ENCODE data around the gene AQP9.
"Not testable (repeated sequence)": the region's sequence is repeated elsewhere in the genome, so short reads cannot be mapped to it uniquely, and the experiment has no call there.

AQP9 gene

DNA sequence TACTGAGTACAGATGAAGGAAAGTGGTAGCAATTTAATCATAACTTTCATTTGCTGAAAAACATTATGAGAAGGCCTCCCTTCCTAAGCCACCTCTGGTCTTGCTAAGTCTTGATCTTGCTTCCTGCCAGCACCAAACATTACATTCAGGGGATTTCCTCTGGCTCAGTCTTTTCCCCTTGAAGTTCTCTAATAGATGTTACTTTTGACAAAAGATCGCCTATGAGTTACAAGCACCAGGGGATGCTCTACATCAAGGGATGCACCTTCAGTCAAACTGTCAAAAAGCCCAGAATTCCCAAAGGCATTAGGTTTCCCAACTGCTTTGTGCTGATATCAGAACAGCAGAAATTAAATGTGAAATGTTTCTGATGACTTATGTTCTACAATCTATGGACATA is 47.3 kb downstream of the AQP9 start:
- H3K4me1 Mint-ChIP-seq, result no peaks in the 10 kb centered on the region
- H3K9me3 Mint-ChIP-seq, result no peaks in the 10 kb centered on the region
- no peak overlapping the region for H3K27ac Mint-ChIP-seq
- DNase-seq (ENCODE audit: low spot score in 2 of 2) (no peak), ATAC-seq (no peak)
- no peaks in the 10 kb centered on the region for H3K36me3 Mint-ChIP-seq
- H3K4me3 Mint-ChIP-seq, result no peak overlapping the region

DNA sequence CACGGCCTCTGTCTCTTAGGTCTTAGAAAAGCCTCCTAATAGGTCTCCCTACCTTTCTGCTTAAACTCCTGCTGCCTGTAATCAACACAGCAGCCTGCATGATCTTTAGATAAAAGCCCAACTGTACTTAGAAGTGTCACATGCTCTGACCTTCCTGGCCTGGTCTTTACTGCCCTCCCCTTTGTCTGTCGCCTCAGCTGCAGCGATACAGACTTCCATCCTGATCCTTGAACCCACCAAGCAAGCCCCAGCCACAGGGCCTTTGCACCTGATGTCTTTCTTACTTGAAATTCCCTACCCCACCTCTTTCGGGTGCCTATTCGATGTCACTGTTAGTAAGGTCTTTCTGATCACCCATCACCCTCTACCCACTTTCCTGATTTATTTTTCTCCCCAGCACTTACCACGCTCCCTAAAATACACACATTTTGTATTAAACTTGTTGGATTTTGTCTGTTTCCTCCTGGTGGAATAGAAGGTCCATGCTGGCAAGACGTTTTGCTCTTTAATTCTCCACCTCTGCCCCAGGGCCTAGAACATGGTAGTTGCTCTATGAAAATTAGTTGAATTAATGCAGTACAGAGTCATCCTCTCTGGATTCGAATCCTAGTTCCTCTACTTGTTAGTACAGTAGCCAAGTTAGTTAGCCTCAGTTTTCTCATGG is 51.1 kb downstream of the AQP9 start:
- no peak overlapping the region for H3K27ac Mint-ChIP-seq
- H3K36me3 Mint-ChIP-seq, result no peaks in the 10 kb centered on the region
- DNase-seq (ENCODE audit: low spot score in 2 of 2) (no peak), ATAC-seq (no peak)
- H3K4me1 Mint-ChIP-seq, result no peaks in the 10 kb centered on the region
- H3K9me3 Mint-ChIP-seq, result no peaks in the 10 kb centered on the region
- H3K4me3 Mint-ChIP-seq, result no peak overlapping the region

DNA sequence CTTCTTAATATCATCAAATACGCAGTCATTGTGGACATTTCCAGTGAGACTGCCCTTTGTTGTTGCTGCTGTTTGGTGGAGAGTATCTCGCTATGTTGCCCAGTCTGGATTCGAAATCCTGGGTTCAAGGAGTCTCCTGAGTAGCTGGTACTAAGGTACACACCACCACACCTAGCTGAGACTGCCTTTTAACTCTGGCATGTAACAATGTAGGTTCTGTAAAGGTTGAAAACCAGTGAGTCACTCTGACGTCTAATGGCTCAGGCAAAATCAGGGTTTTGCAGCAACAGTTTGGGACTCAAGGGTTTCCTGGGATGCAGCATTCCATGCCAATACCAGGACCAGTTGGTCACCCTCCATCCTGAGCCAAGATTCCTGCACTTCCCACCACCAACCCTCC is 52.2 kb downstream of the AQP9 start:
- Mint-ChIP-seq H3K9me3 (no peaks in the 10 kb centered on the region), H3K36me3 (no peaks in the 10 kb centered on the region), H3K27ac (no peak overlapping the region), H3K4me3 (no peak overlapping the region), H3K4me1 (no peaks in the 10 kb centered on the region)
- no peak for ATAC-seq
- DNase-seq (ENCODE audit: low spot score in 2 of 2), result no peak

DNA sequence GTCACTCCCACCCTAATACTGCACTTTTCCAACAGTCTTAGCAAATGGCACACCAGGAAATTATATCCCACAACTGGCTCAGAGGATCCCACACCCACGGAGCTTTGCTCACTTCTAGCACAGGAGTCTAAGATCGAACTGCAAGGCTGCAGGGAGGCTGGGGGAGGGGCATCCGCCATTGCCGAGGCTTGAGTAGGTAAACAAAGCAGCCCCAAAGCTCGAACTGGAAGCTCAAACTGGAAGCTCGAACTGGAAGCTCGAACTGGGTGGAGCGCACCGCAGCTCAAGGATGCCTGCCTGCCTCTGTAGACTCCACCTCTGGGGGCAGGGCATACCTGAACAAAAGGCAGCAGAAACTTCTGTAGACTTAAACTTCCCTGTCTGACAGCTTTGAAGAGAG is 55.5 kb downstream of the AQP9 start:
- H3K4me1 Mint-ChIP-seq; H3K9me3 Mint-ChIP-seq; H3K27ac Mint-ChIP-seq; ATAC-seq; H3K36me3 Mint-ChIP-seq; H3K4me3 Mint-ChIP-seq; DNase-seq (ENCODE audit: low spot score in 2 of 2): not testable (repeated sequence)

DNA sequence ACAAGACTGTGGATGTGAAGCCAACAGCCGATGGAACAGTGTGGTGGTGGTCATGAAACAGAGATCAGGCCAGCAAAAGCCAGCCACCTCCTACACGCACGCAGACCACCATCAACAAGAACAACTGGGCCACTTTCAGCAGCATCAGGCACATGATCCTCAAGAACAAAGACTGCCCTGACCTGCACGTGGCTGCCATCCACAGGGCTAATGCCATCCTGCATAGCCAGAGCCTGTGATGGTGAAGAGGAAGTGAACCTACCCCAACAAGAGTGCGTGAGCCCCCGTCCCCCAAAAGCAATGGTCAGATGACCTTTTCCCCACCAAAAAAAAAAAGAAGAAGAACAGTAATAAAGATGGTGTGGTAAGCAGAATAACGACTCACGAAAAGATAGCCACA is 62.6 kb downstream of the AQP9 start:
- no peak overlapping the region for H3K4me3 Mint-ChIP-seq
- H3K9me3 Mint-ChIP-seq, result no peaks in the 10 kb centered on the region
- no peaks in the 10 kb centered on the region for H3K36me3 Mint-ChIP-seq
- H3K4me1 Mint-ChIP-seq, result no peaks in the 10 kb centered on the region
- no peak overlapping the region for H3K27ac Mint-ChIP-seq
- no peak for ATAC-seq
- no peak for DNase-seq (ENCODE audit: low spot score in 2 of 2)

DNA sequence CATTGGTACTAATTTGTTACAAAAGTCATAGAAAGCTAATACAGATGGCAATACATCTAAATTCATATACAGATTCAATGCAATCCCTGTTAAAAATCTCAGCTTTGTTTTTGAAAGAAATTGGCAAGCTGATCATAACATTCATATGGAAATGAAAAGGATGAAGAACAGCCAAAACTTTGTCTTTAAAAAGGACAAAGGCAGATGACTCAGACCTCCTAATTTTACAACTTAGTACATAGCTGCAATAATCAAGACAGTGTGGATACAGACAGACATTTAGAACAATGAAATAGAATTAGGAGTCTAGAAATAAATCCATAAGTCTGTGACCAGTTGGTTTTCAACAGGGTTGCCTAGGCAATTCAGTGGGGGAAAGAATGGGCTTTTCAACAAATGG is 63.3 kb downstream of the AQP9 start:
- H3K27ac Mint-ChIP-seq, result no peak overlapping the region
- ATAC-seq (no peak), DNase-seq (ENCODE audit: low spot score in 2 of 2) (no peak)
- H3K4me3 Mint-ChIP-seq, result no peak overlapping the region
- H3K36me3 Mint-ChIP-seq, result no peaks in the 10 kb centered on the region
- no peaks in the 10 kb centered on the region for H3K9me3 Mint-ChIP-seq
- H3K4me1 Mint-ChIP-seq, result no peaks in the 10 kb centered on the region

DNA sequence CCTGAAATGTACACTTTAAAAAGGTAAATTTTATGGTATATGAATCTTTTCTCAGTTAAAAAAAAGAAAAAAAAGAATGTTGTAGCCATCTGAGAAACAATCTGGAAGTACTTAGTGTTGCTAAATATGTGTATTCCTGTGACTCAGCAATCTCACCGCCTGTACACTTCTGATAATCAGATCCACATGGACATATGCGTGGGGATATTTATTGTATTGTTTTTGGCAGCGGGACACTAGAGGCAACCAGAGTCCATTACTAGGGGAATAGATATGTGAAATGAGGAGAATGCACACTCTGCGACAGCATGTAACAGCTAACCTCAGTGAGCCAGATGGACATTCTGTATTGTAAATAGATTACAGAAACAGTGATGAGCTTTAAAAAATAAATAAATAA is 65.4 kb downstream of the AQP9 start:
- Mint-ChIP-seq H3K27ac (no peak overlapping the region), H3K4me1 (no peaks in the 10 kb centered on the region), H3K36me3 (no peaks in the 10 kb centered on the region), H3K9me3 (no peaks in the 10 kb centered on the region), H3K4me3 (no peak overlapping the region)
- ATAC-seq (no peak), DNase-seq (ENCODE audit: low spot score in 2 of 2) (no peak)

DNA sequence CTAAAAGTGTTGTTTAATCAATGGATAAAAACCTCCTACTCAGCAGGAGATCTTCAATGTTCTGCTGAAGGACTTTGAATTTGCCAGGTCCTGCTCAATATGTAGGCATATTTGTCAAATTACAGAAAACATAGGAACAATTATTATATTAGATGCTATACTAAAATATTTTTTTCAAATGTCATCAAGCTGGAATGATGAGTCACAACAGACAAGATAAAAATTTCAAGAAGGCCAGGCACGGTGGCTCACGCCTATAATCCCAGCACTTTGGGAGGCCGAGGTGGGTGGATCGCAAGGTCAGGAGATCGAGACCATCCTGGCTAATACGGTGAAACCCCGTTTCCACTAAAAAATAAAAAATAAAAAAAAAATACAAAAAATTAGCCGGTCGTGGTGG is 68.0 kb downstream of the AQP9 start:
- H3K9me3 Mint-ChIP-seq, result no peaks in the 10 kb centered on the region
- no peaks in the 10 kb centered on the region for H3K36me3 Mint-ChIP-seq
- no peak overlapping the region for H3K27ac Mint-ChIP-seq
- H3K4me1 Mint-ChIP-seq, result no peaks in the 10 kb centered on the region
- H3K4me3 Mint-ChIP-seq, result no peak overlapping the region
- DNase-seq (ENCODE audit: low spot score in 2 of 2) (no peak), ATAC-seq (no peak)

DNA sequence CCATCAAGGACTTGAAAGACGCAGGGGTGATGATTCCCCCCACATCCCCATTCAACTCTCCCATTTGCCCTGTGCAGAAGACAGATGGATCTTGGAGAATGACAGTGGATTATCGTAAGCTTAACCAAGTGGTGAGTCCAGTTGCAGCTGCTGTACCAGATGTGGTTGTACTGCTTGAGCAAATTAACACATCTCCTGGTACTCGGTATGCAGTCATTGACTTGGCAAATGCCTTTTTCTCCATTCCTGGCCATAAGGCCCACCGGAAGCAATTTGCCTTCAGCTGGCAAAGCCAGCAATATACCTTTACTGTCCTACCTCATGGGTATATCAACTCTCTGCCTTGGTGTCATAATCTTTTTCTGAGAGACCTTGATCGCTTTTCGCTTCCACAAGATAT is 70.0 kb downstream of the AQP9 start:
- H3K4me1 Mint-ChIP-seq; ATAC-seq; H3K4me3 Mint-ChIP-seq; H3K27ac Mint-ChIP-seq; H3K36me3 Mint-ChIP-seq; DNase-seq (ENCODE audit: low spot score in 2 of 2); H3K9me3 Mint-ChIP-seq: not testable (repeated sequence)

DNA sequence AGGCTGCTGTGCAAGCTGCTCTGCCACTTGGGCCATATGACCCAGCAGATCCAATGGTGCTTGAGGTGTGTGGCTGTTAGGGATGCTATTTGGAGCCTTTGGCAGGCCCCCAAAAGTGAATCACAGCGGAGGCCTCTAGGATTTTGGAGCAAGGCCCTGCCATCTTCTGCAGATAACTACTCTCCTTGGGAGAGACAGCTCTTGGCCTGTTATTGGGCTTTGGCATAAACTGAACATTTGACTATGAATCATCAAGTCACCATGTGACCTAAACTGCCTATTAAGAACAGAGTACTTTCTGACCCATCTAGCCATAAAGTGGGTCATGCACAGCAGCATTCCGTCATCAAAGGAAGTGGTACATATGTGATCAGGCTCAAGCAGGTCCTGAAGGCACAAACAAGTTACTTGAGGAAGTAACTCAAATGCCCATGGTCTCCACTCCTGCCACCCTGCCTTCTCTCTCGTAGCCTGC is 70.9 kb downstream of the AQP9 start:
- not testable (repeated sequence) for H3K36me3 Mint-ChIP-seq; H3K4me1 Mint-ChIP-seq; H3K9me3 Mint-ChIP-seq; H3K4me3 Mint-ChIP-seq; DNase-seq (ENCODE audit: low spot score in 2 of 2)
- peak overlapping the region; percentile 45 for H3K27ac Mint-ChIP-seq
- ATAC-seq, result peak; percentile 85

DNA sequence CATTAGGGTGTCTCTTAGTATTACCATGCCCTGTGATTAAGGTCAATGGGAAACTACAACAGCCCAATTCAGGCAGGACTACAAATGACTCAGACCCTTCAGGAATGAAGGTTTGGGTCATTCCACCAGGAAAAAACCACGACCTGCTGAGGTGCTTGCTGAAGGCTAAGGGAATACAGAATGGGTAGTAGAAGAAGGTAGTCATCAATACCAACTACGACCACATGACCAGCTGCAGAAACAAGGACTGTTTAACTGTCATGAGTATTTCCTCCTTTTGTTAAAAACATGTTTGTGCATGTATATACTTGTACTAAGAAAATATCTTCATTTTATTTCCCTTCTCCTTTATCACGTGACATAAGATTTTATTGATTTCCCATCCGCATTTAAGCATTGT is 71.8 kb downstream of the AQP9 start:
- peak overlapping the region; percentile 45 for H3K27ac Mint-ChIP-seq
- H3K4me3 Mint-ChIP-seq; H3K36me3 Mint-ChIP-seq; DNase-seq (ENCODE audit: low spot score in 2 of 2); H3K4me1 Mint-ChIP-seq; ATAC-seq; H3K9me3 Mint-ChIP-seq: not testable (repeated sequence)

DNA sequence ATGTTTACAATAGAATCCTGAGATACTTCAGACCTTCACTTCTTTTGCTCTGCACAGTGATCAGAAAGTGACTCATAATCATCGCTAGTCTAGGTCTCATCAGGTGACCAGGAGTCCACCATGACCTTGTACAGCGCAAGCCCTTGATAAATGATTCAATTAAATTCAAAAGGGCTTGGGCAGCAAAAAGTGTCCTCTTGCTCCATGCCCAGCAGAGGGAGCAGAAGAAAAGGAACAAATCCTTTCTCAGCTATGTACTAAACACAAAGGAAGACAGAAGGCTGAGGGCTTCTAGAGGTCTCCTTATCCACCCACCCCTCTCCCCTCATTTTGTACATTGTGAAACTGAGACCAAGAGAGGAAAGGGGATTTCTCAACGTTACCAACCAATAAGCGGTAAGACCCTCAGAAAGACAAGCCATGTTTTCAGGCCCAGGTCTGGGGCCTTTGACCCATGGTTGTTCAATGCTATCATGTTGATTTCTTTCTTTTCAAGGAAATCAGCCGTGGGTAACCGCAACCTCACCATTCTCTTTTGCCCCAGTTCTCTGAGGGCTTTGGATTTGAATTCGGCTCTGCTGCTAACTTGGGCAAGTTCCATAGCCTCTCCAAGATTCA is 74.8 kb downstream of the AQP9 start:
- no peak for ATAC-seq
- no peak overlapping the region for H3K27ac Mint-ChIP-seq
- no peaks in the 10 kb centered on the region for H3K36me3 Mint-ChIP-seq
- no peaks in the 10 kb centered on the region for H3K9me3 Mint-ChIP-seq
- no peaks in the 10 kb centered on the region for H3K4me1 Mint-ChIP-seq
- DNase-seq (ENCODE audit: low spot score in 2 of 2), result no peak
- H3K4me3 Mint-ChIP-seq, result no peak overlapping the region

DNA sequence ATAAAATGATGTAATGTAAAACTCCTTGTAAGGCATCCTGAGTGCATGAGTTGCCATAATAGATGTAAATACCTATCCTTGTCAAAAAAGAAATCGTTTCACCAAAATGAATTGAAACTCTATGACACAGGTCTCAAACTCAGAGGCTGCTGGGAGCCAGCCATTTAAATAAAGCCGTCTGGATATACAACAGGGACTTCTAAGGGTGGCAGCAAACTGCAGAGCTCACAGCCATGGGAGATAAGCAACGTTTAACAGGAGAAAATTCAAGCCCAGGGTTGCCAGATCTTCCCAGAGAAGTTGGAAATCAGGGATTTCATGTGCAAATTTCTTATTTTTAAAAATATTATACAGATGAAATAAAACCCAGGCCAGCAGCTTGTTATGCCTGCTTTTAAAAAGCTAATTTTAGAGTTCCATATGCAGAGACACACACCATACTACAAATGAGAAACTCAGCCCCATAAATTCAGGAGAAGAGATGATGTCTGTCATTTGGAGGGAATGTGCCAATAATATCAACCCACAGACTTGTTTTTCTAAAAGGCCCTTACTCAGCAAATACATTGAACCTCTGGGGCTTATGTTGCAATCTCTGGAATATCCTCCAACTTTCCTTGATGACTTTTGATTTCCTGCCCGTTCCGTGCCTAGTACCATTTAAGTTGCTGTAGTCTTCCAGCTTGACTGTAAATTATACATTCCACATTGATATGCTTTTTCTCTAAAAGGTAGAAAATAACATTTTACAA is 75.6 kb downstream of the AQP9 start:
- Mint-ChIP-seq H3K4me3 (no peak overlapping the region), H3K4me1 (no peaks in the 10 kb centered on the region), H3K9me3 (no peaks in the 10 kb centered on the region), H3K36me3 (no peaks in the 10 kb centered on the region), H3K27ac (no peak overlapping the region)
- ATAC-seq (no peak), DNase-seq (ENCODE audit: low spot score in 2 of 2) (no peak)

DNA sequence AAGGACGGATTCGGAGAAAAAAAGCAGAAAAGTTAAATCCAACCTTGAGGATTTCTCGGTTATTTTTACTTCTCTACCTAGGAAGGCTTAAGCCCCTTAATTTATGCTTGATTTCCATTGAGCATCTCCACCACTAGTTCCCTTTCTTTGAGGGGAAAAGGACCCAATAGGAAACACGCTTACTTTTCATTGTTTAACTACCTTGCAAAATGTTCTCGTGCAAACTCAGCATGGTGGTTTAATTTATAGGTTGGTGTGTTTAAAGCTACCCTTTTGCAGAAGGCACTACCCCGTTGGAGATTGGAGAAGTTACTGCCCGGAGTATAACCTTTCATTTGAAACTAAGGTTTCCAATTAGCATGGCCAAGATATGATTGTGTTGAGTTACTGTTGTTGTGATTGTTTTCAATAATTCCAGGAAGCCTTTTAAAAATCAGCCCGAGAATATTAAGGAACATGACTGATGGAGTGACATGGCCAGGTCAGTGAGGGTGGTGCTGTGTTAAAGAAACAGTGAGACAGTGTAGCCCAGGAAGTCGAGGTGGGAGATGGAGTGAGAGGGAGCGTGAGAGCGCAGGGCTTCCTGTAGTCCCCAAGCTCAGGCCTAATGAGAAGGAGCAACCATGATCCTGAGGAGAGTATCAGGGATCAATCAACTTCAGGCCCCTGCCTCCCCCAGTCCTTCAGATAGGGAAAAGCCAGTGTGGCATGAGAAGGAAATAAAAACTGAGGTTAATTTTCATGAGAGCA is 76.6 kb downstream of the AQP9 start:
- no peaks in the 10 kb centered on the region for H3K4me1 Mint-ChIP-seq
- H3K9me3 Mint-ChIP-seq, result no peaks in the 10 kb centered on the region
- H3K4me3 Mint-ChIP-seq, result no peak overlapping the region
- ATAC-seq (no peak), DNase-seq (ENCODE audit: low spot score in 2 of 2) (no peak)
- H3K27ac Mint-ChIP-seq, result no peak overlapping the region
- no peaks in the 10 kb centered on the region for H3K36me3 Mint-ChIP-seq

DNA sequence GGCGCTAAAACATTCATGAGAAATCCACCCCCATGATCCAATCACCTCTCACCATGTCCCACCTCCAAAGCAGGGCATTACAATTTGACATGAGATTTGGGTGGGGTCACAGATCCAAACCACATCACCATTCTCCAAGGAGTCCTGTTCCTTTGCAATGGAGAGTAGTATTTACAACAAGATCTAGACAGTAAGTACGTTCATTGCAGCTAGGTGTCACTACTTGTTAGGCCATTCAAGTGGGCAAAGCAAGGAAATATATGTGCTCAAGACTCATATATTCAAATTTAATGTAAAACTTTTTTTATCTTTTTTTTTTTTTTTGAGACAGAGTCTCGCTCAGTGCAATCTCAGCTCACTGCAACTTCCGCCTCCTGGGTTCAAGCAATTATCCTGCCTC is 79.3 kb downstream of the AQP9 start:
- ATAC-seq (no peak), DNase-seq (ENCODE audit: low spot score in 2 of 2) (no peak)
- Mint-ChIP-seq H3K27ac (no peak overlapping the region), H3K36me3 (no peaks in the 10 kb centered on the region), H3K4me1 (no peaks in the 10 kb centered on the region), H3K9me3 (no peaks in the 10 kb centered on the region), H3K4me3 (no peak overlapping the region)
